ENCODE results near the gene NR2F1-AS1. TPM values are rescaled to one million over a fixed set of nuclear protein-coding genes. Genes with fewer than 3 reads are reported as not detected.
A peak's percentile ranks its signal among the peaks of the same experiment; 100 is the strongest.
"Not testable (repeated sequence)": the region's sequence is repeated elsewhere in the genome, so short reads cannot be mapped to it uniquely, and the experiment has no call there.

NR2F1-AS1 gene
- total RNA-seq, 1 experiment from 2014 or later, result not detected

- no peaks in the 10 kb centered on the region for H3K27me3 ChIP-seq (replicated peaks; ENCODE audit: control insufficient read depth, insufficient read depth, low read length)
- intact Hi-C loops (cut with micrococcal nuclease; ENCODE audit: unreplicated experiment), result loop anchor here (2.0 kb wide), 1 partner anchor 289 kb away; no protein-coding TSS in a partner anchor
- no peaks in the 10 kb centered on the region for H3K4me1 Mint-ChIP-seq (ENCODE audit: low read depth, unreplicated experiment)
- no peaks in the 10 kb centered on the region for H3K36me3 ChIP-seq (ENCODE audit: control insufficient read depth, insufficient read depth, low read length)
- no peaks in the 10 kb centered on the region for H3K4me1 ChIP-seq
- no peak overlapping the region for H3K4me3 Mint-ChIP-seq (ENCODE audit: unreplicated experiment)
- H3K27me3 Mint-ChIP-seq (ENCODE audit: insufficient read depth, unreplicated experiment), result no peaks in the 10 kb centered on the region
- no peaks in the 10 kb centered on the region for H3K9me3 ChIP-seq
- H3K4me3 ChIP-seq (ENCODE audit: low read depth, low read length), result no peak overlapping the region
- H3K27ac Mint-ChIP-seq (ENCODE audit: unreplicated experiment), result no peak overlapping the region
- CTCF ChIA-PET, result no interaction called here
- H3K36me3 Mint-ChIP-seq (ENCODE audit: insufficient read depth, unreplicated experiment), result no peaks in the 10 kb centered on the region
- H3K9me3 Mint-ChIP-seq (ENCODE audit: unreplicated experiment), result no peaks in the 10 kb centered on the region
- no TSS peak for BruUV-seq (replicated peaks)
- POLR2A ChIA-PET, result no interaction called here
- TF ChIP-seq CTCF (IDR thresholded peaks at IDR 0.05; ENCODE audit: insufficient read depth in 1 of 2, low read depth in 1 of 2, low read length in 1 of 2, severe bottlenecking in 1 of 2, unreplicated experiment in 1 of 2), result peak in 1 of 2 experiments; percentile 3
- DNase-seq, result peak in 1 of 2 experiments; percentile 21
Measured at GRCh38 chr5:93511445-93511844, 69.6 kb downstream of the NR2F1-AS1 start.

GRCh38 chr5:93510626-93511380 lies 70.2 kb downstream of the NR2F1-AS1 start:
- H3K36me3 Mint-ChIP-seq (ENCODE audit: insufficient read depth, unreplicated experiment), result no peaks in the 10 kb centered on the region
- H3K9me3 Mint-ChIP-seq (ENCODE audit: unreplicated experiment), result no peaks in the 10 kb centered on the region
- no peaks in the 10 kb centered on the region for H3K9me3 ChIP-seq
- no TSS peak for BruUV-seq (replicated peaks)
- no peaks in the 10 kb centered on the region for H3K4me1 ChIP-seq
- no peaks in the 10 kb centered on the region for H3K27me3 ChIP-seq (replicated peaks; ENCODE audit: control insufficient read depth, insufficient read depth, low read length)
- no peaks in the 10 kb centered on the region for H3K36me3 ChIP-seq (ENCODE audit: control insufficient read depth, insufficient read depth, low read length)
- H3K4me3 ChIP-seq (ENCODE audit: low read depth, low read length), result no peak overlapping the region
- no peaks in the 10 kb centered on the region for H3K4me1 Mint-ChIP-seq (ENCODE audit: low read depth, unreplicated experiment)
- no peaks in the 10 kb centered on the region for H3K27me3 Mint-ChIP-seq (ENCODE audit: insufficient read depth, unreplicated experiment)
- intact Hi-C loops (cut with micrococcal nuclease; ENCODE audit: unreplicated experiment), result loop anchor here (2.0 kb wide), 1 partner anchor 290 kb away; no protein-coding TSS in a partner anchor
- no peak overlapping the region for H3K27ac Mint-ChIP-seq (ENCODE audit: unreplicated experiment)
- H3K4me3 Mint-ChIP-seq (ENCODE audit: unreplicated experiment), result no peak overlapping the region
- no peak for TF ChIP-seq CTCF (IDR thresholded peaks at IDR 0.05; ENCODE audit: insufficient read depth in 1 of 2, low read depth in 1 of 2, low read length in 1 of 2, severe bottlenecking in 1 of 2, unreplicated experiment in 1 of 2)
- DNase-seq, result no peak
- ChIA-PET CTCF (no interaction called here), POLR2A (no interaction called here)

GRCh38 chr5:93505553-93505952 lies 75.5 kb downstream of the NR2F1-AS1 start:
- H3K4me3 Mint-ChIP-seq (ENCODE audit: unreplicated experiment); CTCF ChIA-PET; H3K4me3 ChIP-seq (ENCODE audit: low read depth, low read length); H3K4me1 Mint-ChIP-seq (ENCODE audit: low read depth, unreplicated experiment); POLR2A ChIA-PET; H3K27ac Mint-ChIP-seq (ENCODE audit: unreplicated experiment); DNase-seq; intact Hi-C loops (cut with micrococcal nuclease; ENCODE audit: unreplicated experiment); H3K27me3 ChIP-seq (replicated peaks; ENCODE audit: control insufficient read depth, insufficient read depth, low read length); H3K36me3 ChIP-seq (ENCODE audit: control insufficient read depth, insufficient read depth, low read length); H3K9me3 Mint-ChIP-seq (ENCODE audit: unreplicated experiment); H3K27me3 Mint-ChIP-seq (ENCODE audit: insufficient read depth, unreplicated experiment); H3K9me3 ChIP-seq; H3K36me3 Mint-ChIP-seq (ENCODE audit: insufficient read depth, unreplicated experiment); BruUV-seq (replicated peaks); H3K4me1 ChIP-seq: not testable (repeated sequence)

Data from Caco-2 (cell line).